ENCODE results near the gene TMC6.
"Not testable (repeated sequence)": the region's sequence is repeated elsewhere in the genome, so short reads cannot be mapped to it uniquely, and the experiment has no call there.

Gene TMC6

GRCh38 chr17:78128551-78129350, at the start of gene TMC6:
TMC6 (minus strand) TSS chr17:78128755; CDS start chr17:78126832, 1,923 bp downstream.
- DNase-seq: no peak

- DNase-seq: peak; percentile 38
Measured at GRCh38 chr17:78176548-78177025, 48.0 kb upstream of the TMC6 start.

GRCh38 chr17:78175643-78175981, 47.1 kb upstream of the TMC6 start:
- no peak for DNase-seq

GRCh38 chr17:78174870-78175642, 46.5 kb upstream of the TMC6 start:
- DNase-seq: no peak

- no peak for DNase-seq
Measured at GRCh38 chr17:78174346-78174869, 45.9 kb upstream of the TMC6 start.

- DNase-seq: no peak
Measured at GRCh38 chr17:78173097-78173715, 44.7 kb upstream of the TMC6 start.

GRCh38 chr17:78172249-78173051, 43.9 kb upstream of the TMC6 start:
- DNase-seq: peak; percentile 14

GRCh38 chr17:78171591-78172248, 43.2 kb upstream of the TMC6 start:
- not testable (repeated sequence) for DNase-seq

- DNase-seq: no peak
Measured at GRCh38 chr17:78170692-78171590, 42.4 kb upstream of the TMC6 start.

- peak; percentile 19 for DNase-seq
Measured at GRCh38 chr17:78168903-78169793, 40.6 kb upstream of the TMC6 start.

- peak; percentile 44 for DNase-seq
Measured at GRCh38 chr17:78168242-78168902, 39.8 kb upstream of the TMC6 start, which contains the start of gene SYNGR2. SYNGR2 (plus strand) TSS chr17:78168581; CDS start chr17:78168617, 36 bp downstream.

GRCh38 chr17:78166416-78166815, 37.9 kb upstream of the TMC6 start:
- no peak for DNase-seq

GRCh38 chr17:78164748-78165607, 36.4 kb upstream of the TMC6 start:
- DNase-seq: no peak

- no peak for DNase-seq
Measured at GRCh38 chr17:78163881-78164747, 35.6 kb upstream of the TMC6 start.

- peak; percentile 83 for DNase-seq
Measured at GRCh38 chr17:78159575-78160158, 31.1 kb upstream of the TMC6 start.

Measured in fibroblast of skin of right quadriceps (primary cell).